ENCODE results near the gene GSKIP.

GSKIP gene

DNA sequence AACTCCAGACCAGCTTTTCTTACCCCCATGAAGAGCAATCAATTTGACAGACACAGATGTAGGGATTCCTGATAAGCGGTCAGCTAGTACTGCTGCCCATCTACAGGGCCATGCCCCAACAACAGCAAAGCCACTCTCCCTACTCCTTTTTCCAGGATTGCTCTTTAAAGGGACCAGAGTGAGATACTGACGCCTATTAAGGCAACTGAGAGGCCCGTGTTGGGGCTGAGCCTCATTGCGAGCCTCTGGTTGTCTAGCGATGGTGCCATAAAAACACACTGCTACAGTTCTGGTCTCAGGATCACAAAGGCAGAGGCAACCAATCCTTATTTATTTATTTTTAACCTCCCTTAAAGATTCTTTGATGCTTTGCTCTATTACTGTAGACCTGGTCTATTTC, 59.7 kb downstream of the GSKIP start:
- no peak for DNase-seq

DNA sequence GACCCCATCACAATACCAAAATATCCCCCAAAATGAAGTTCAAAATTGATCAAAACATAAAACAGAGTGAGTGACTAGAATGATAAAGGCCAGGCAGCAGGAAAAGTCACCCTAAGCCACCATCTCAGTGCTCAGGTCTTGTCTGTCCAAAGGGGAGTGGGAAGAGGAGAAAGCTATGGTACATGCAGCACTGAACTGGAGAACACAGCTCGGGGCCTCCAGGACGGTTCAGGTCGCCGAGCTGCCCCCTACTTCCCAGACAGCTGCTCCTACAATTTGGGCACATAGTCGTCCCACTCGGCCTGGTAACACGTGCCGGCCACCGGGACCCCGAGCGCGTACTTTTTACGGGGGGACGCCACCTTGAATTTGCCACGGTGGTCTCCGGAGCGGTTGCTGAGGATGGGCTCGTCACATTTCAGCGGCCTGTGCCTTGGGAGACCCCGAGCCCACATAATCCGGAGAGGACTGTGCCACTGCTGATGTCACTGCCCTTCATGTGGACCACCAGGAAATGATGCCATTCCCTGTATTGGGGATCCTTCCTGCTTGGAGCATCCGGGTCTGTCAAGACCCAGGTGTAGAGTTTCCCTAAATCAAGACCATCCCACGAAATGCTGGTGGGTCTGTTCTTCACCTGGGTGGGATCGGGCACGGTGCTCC, 60.3 kb downstream of the GSKIP start:
- no peak for DNase-seq

DNA sequence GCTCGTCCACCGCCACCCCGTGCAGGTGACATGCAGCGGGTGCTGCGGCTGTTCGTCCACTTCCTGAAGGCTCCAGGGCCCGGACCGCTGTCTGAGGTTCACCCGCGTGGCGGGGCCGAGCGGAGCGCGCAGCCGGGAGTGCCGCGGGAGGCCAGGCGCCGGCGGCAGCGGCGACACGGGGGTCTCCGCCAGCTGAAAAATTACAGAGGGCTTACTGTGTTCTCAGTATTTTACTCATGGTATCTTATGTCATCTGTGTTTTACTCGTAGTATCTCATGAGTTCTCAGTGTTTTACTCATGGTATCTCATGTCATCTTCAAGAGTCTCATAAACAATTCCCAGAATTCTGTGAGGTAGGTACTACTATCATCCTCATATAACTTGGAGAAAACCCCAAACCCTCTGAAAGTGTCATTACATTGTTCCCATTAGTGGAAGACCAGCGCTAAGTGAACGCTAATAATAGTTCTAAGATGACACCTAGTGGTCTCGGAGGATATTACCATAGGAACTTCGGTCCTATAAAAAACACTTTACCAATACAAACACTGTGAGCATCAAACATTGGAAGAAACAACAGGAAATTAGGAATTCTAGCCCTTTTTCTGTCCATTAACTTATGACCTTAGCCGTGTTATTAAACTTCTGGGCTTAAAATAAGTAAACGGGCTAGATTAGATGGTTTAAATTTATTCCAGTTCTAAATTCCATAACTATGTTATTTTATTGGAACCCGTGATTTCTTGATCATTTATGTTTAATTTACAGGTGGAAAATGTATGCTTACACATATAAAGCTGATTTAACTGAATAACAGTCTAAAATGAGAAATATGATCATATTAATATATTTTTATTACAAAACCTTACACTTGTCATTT, 61.0 kb downstream of the GSKIP start:
- peak; percentile 72 for DNase-seq

DNA sequence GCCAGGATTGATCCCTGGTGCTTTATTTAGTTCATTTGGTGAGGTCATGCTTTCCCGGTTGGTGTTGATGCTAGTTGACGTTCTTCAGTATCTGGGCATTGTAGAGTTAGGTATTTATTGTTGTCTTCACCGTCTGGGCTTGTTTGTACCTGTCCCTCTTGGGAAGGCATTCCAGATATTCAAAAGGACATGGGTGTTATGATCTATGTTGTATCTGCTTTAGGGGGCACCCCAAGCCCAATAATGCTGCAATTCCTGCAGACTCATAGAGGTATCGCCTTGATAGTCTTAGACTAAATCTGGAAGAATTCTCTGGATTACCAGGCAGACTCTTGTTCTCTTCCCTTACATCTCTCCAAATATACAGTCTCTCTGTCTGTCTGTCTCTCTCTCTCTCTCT, 70.7 kb downstream of the GSKIP start:
- no peak for DNase-seq
